Activated T-helper 2 cell treated with anti-CD3 and anti-CD28 coated beads, Interferon-gamma antibody, Interleukin-2, Interleukin-4, amounts not matched to agents 10 μg/mL and 5 μg/mL and 100 μg/mL, durations not matched to agents 14 hours and 24 hours and 36 hours (primary cell): ENCODE data around the gene TMTC2. TPM values are rescaled to one million over a fixed set of nuclear protein-coding genes. Genes with fewer than 3 reads are reported as not detected.

Experiments
- DNase-seq: peaks from one replicate; pipeline ENCODE4 v3.0.0; 2021; ENCODE audit warnings: low spot score
- H3K27ac Mint-ChIP-seq: one replicate; pipeline ENCODE4 v1.8.0; 2021; ENCODE audit warnings: mixed read lengths
- H3K27me3 Mint-ChIP-seq: one replicate; pipeline ENCODE4 v1.8.0; 2021; ENCODE audit warnings: low read depth, mixed read lengths
- H3K36me3 Mint-ChIP-seq: one replicate; pipeline ENCODE4 v1.8.0; 2021; ENCODE audit warnings: low read depth, mixed read lengths
- H3K4me1 Mint-ChIP-seq: one replicate; pipeline ENCODE4 v1.8.0; 2021; ENCODE audit warnings: low read depth, mixed read lengths
- H3K4me3 Mint-ChIP-seq: one replicate; pipeline ENCODE4 v1.8.0; 2021; ENCODE audit warnings: low read depth, mild to moderate bottlenecking, moderate library complexity, mixed read lengths
- H3K9me3 Mint-ChIP-seq: one replicate; pipeline ENCODE4 v1.8.0; 2021; ENCODE audit warnings: mixed read lengths
- intact Hi-C: fragments of 100-400 bp; cut with micrococcal nuclease; formaldehyde crosslinking; loops from one replicate; pipeline ENCODE4 v1.15.1; 2023
- total RNA-seq: library from RNA; stranded (reverse); gene quantifications from 2 replicates; pipeline ENCODE4 v1.2.3, GENCODE V29; 2022

The TMTC2 gene
- total RNA-seq, 1 donor from 2014 or later, result 2.5 TPM

GRCh38 chr12:82910246-82910893 lies 223.7 kb downstream of the TMTC2 start:
- Mint-ChIP-seq H3K36me3 (no peaks in the 10 kb centered on the region), H3K9me3 (no peaks in the 10 kb centered on the region), H3K27me3 (no peaks in the 10 kb centered on the region)

GRCh38 chr12:82912406-82912805 lies 225.7 kb downstream of the TMTC2 start:
- Mint-ChIP-seq H3K27me3 (no peaks in the 10 kb centered on the region), H3K4me3 (no peak overlapping the region)
- intact Hi-C loops, result no loop called here

More at GRCh38 chr12:82910246-82910893, 223.7 kb downstream of the TMTC2 start:
- H3K4me3 Mint-ChIP-seq, result no peak overlapping the region
- no peaks in the 10 kb centered on the region for H3K4me1 Mint-ChIP-seq
- no peak overlapping the region for H3K27ac Mint-ChIP-seq
- DNase-seq, result no peak
- intact Hi-C loops, result no loop called here

GRCh38 chr12:82919388-82920054 lies 232.8 kb downstream of the TMTC2 start:
- intact Hi-C loops, result no loop called here
- no peak for DNase-seq
- H3K36me3 Mint-ChIP-seq, result no peaks in the 10 kb centered on the region
- H3K4me3 Mint-ChIP-seq, result no peak overlapping the region
- no peaks in the 10 kb centered on the region for H3K4me1 Mint-ChIP-seq
- H3K27ac Mint-ChIP-seq, result no peak overlapping the region
- no peaks in the 10 kb centered on the region for H3K9me3 Mint-ChIP-seq
- H3K27me3 Mint-ChIP-seq, result peaks cover 2% of the 10 kb centered on the region

More at GRCh38 chr12:82912406-82912805, 225.7 kb downstream of the TMTC2 start:
- Mint-ChIP-seq H3K4me1 (no peaks in the 10 kb centered on the region), H3K9me3 (no peaks in the 10 kb centered on the region), H3K27ac (no peak overlapping the region), H3K36me3 (no peaks in the 10 kb centered on the region)
- DNase-seq, result no peak

- H3K27me3 Mint-ChIP-seq, result peaks cover 2% of the 10 kb centered on the region
- H3K4me1 Mint-ChIP-seq, result no peaks in the 10 kb centered on the region
- H3K27ac Mint-ChIP-seq, result no peak overlapping the region
- no peaks in the 10 kb centered on the region for H3K36me3 Mint-ChIP-seq
- H3K4me3 Mint-ChIP-seq, result no peak overlapping the region
- H3K9me3 Mint-ChIP-seq, result no peaks in the 10 kb centered on the region
- no peak for DNase-seq
- intact Hi-C loops, result no loop called here
These were observed 237.2 kb downstream of the TMTC2 start for GRCh38 chr12:82923935-82924334.

- Mint-ChIP-seq H3K36me3 (no peaks in the 10 kb centered on the region), H3K4me1 (no peaks in the 10 kb centered on the region), H3K4me3 (no peak overlapping the region), H3K9me3 (no peaks in the 10 kb centered on the region), H3K27me3 (no peaks in the 10 kb centered on the region), H3K27ac (no peak overlapping the region)
- intact Hi-C loops, result no loop called here
- no peak for DNase-seq
These were observed 239.9 kb downstream of the TMTC2 start for GRCh38 chr12:82926630-82927029.

GRCh38 chr12:82930301-82930700 lies 243.6 kb downstream of the TMTC2 start:
- no peaks in the 10 kb centered on the region for H3K27me3 Mint-ChIP-seq
- H3K36me3 Mint-ChIP-seq, result no peaks in the 10 kb centered on the region
- no peaks in the 10 kb centered on the region for H3K9me3 Mint-ChIP-seq
- no peak overlapping the region for H3K27ac Mint-ChIP-seq
- intact Hi-C loops, result no loop called here
- H3K4me1 Mint-ChIP-seq, result no peaks in the 10 kb centered on the region
- no peak overlapping the region for H3K4me3 Mint-ChIP-seq
- DNase-seq, result no peak

- H3K36me3 Mint-ChIP-seq, result no peaks in the 10 kb centered on the region
- intact Hi-C loops, result no loop called here
- H3K9me3 Mint-ChIP-seq, result no peaks in the 10 kb centered on the region
- no peaks in the 10 kb centered on the region for H3K4me1 Mint-ChIP-seq
- no peak for DNase-seq
- H3K27ac Mint-ChIP-seq, result no peak overlapping the region
- H3K27me3 Mint-ChIP-seq, result no peaks in the 10 kb centered on the region
- H3K4me3 Mint-ChIP-seq, result no peak overlapping the region
These were observed 244.8 kb downstream of the TMTC2 start for GRCh38 chr12:82931349-82932116.

GRCh38 chr12:82937151-82937550 lies 250.4 kb downstream of the TMTC2 start:
- no peak overlapping the region for H3K27ac Mint-ChIP-seq
- H3K27me3 Mint-ChIP-seq, result no peaks in the 10 kb centered on the region
- H3K4me1 Mint-ChIP-seq, result no peaks in the 10 kb centered on the region
- no peaks in the 10 kb centered on the region for H3K9me3 Mint-ChIP-seq
- intact Hi-C loops, result no loop called here
- DNase-seq, result no peak
- H3K36me3 Mint-ChIP-seq, result no peaks in the 10 kb centered on the region
- no peak overlapping the region for H3K4me3 Mint-ChIP-seq

- no peak for DNase-seq
- H3K4me1 Mint-ChIP-seq, result no peaks in the 10 kb centered on the region
- intact Hi-C loops, result no loop called here
- H3K36me3 Mint-ChIP-seq, result no peaks in the 10 kb centered on the region
- no peak overlapping the region for H3K4me3 Mint-ChIP-seq
- H3K27me3 Mint-ChIP-seq, result no peaks in the 10 kb centered on the region
- no peaks in the 10 kb centered on the region for H3K9me3 Mint-ChIP-seq
- no peak overlapping the region for H3K27ac Mint-ChIP-seq
These were observed 255.8 kb downstream of the TMTC2 start for GRCh38 chr12:82942521-82942920.

GRCh38 chr12:82942991-82943401 lies 256.3 kb downstream of the TMTC2 start:
- Mint-ChIP-seq H3K36me3 (no peaks in the 10 kb centered on the region), H3K4me3 (no peak overlapping the region), H3K9me3 (no peaks in the 10 kb centered on the region), H3K27ac (no peak overlapping the region), H3K27me3 (no peaks in the 10 kb centered on the region), H3K4me1 (no peaks in the 10 kb centered on the region)
- no peak for DNase-seq
- intact Hi-C loops, result no loop called here

- Mint-ChIP-seq H3K27me3 (no peaks in the 10 kb centered on the region), H3K36me3 (no peaks in the 10 kb centered on the region), H3K9me3 (no peaks in the 10 kb centered on the region), H3K4me1 (no peaks in the 10 kb centered on the region), H3K27ac (no peak overlapping the region), H3K4me3 (no peak overlapping the region)
- no peak for DNase-seq
- intact Hi-C loops, result no loop called here
These were observed 261.8 kb downstream of the TMTC2 start for GRCh38 chr12:82948491-82948890.

- H3K4me1 Mint-ChIP-seq, result no peaks in the 10 kb centered on the region
- no peaks in the 10 kb centered on the region for H3K9me3 Mint-ChIP-seq
- H3K27ac Mint-ChIP-seq, result no peak overlapping the region
- intact Hi-C loops, result no loop called here
- H3K36me3 Mint-ChIP-seq, result no peaks in the 10 kb centered on the region
- no peak overlapping the region for H3K4me3 Mint-ChIP-seq
- H3K27me3 Mint-ChIP-seq, result no peaks in the 10 kb centered on the region
- DNase-seq, result no peak
These were observed 263.6 kb downstream of the TMTC2 start for GRCh38 chr12:82950356-82950755.

GRCh38 chr12:82952946-82953345 lies 266.2 kb downstream of the TMTC2 start:
- H3K36me3 Mint-ChIP-seq, result no peaks in the 10 kb centered on the region
- DNase-seq, result no peak
- no peaks in the 10 kb centered on the region for H3K9me3 Mint-ChIP-seq
- intact Hi-C loops, result no loop called here
- no peaks in the 10 kb centered on the region for H3K27me3 Mint-ChIP-seq
- no peak overlapping the region for H3K27ac Mint-ChIP-seq
- no peaks in the 10 kb centered on the region for H3K4me1 Mint-ChIP-seq
- no peak overlapping the region for H3K4me3 Mint-ChIP-seq
